Measurements from ENCODE around the gene HP. TPM values are rescaled to one million over a fixed set of nuclear protein-coding genes. Genes with fewer than 3 reads are reported as not detected.
"Not testable (repeated sequence)": the region's sequence is repeated elsewhere in the genome, so short reads cannot be mapped to it uniquely, and the experiment has no call there.

Gene HP
- total RNA-seq, 1 donor: not detected

- no peak overlapping the region for H3K4me3 ChIP-seq (ENCODE audit: low read depth, low read length)
- no peak for TF ChIP-seq CTCF (IDR thresholded peaks at IDR 0.05; ENCODE audit: insufficient read depth, low read depth, low read length)
- DNase-seq (ENCODE audit: low read depth): peak; percentile 54
Observed at GRCh38 chr16:72072514-72073342, 18.4 kb downstream of the HP start.

GRCh38 chr16:72073560-72074230, 19.4 kb downstream of the HP start:
- H3K4me3 ChIP-seq (ENCODE audit: low read depth, low read length): no peak overlapping the region
- DNase-seq (ENCODE audit: low read depth): no peak
- TF ChIP-seq CTCF (IDR thresholded peaks at IDR 0.05; ENCODE audit: insufficient read depth, low read depth, low read length): no peak

GRCh38 chr16:72075067-72075466, 20.8 kb downstream of the HP start:
- not testable (repeated sequence) for H3K4me3 ChIP-seq (ENCODE audit: low read depth, low read length); DNase-seq (ENCODE audit: low read depth)

- not testable (repeated sequence) for H3K4me3 ChIP-seq (ENCODE audit: low read depth, low read length); DNase-seq (ENCODE audit: low read depth)
Observed at GRCh38 chr16:72076991-72077706, 22.8 kb downstream of the HP start.

- no peak for TF ChIP-seq CTCF (IDR thresholded peaks at IDR 0.05; ENCODE audit: insufficient read depth, low read depth, low read length)
- no peak for DNase-seq (ENCODE audit: low read depth)
- H3K4me3 ChIP-seq (ENCODE audit: low read depth, low read length): no peak overlapping the region
Observed at GRCh38 chr16:72083778-72084404, 29.6 kb downstream of the HP start.

GRCh38 chr16:72084445-72084844, 30.1 kb downstream of the HP start:
- H3K4me3 ChIP-seq (ENCODE audit: low read depth, low read length): no peak overlapping the region
- TF ChIP-seq CTCF (IDR thresholded peaks at IDR 0.05; ENCODE audit: insufficient read depth, low read depth, low read length): no peak
- no peak for DNase-seq (ENCODE audit: low read depth)

- no peak for DNase-seq (ENCODE audit: low read depth)
- no peak overlapping the region for H3K4me3 ChIP-seq (ENCODE audit: low read depth, low read length)
- TF ChIP-seq CTCF (IDR thresholded peaks at IDR 0.05; ENCODE audit: insufficient read depth, low read depth, low read length): no peak
Observed at GRCh38 chr16:72085002-72085401, 30.7 kb downstream of the HP start.
